Smooth muscle cell (in vitro differentiated cells): Measurements from ENCODE around the gene FLYWCH2. TPM values are rescaled to one million over a fixed set of nuclear protein-coding genes. Genes with fewer than 3 reads are reported as not detected.

ENCODE experiments used
- DNase-seq: peaks from one replicate; lab custom pipeline; 2025; ENCODE audit not compliant: unreplicated experiment; lab: John Stamatoyannopoulos, UW
- H2AFZ ChIP-seq: fragments of 200-600 bp; sonication (generic); 2 replicates; pipeline ENCODE4 v1.6.0; 2016; ENCODE audit warnings: antibody characterized with exemption, low read depth, mild to moderate bottlenecking
- H3F3A ChIP-seq: fragments of 200-600 bp; sonication (generic); 2 replicates; pipeline ENCODE4 v1.6.0; 2017; ENCODE audit warnings: antibody characterized with exemption, low read depth
- H3K27ac ChIP-seq: fragments of 200-600 bp; sonication (generic); 2 replicates; pipeline ENCODE4 v1.5.1; 2016; ENCODE audit warnings: low read depth, mild to moderate bottlenecking
- H3K27me3 ChIP-seq: fragments of 200-600 bp; sonication (generic); 2 replicates; pipeline ENCODE4 v1.6.1; 2016; ENCODE audit warnings: low read depth, mild to moderate bottlenecking
- H3K36me3 ChIP-seq: fragments of 200-600 bp; sonication (generic); 2 replicates; pipeline ENCODE4 v1.5.1; 2016; ENCODE audit warnings: low read depth
- H3K4me1 ChIP-seq: fragments of 200-600 bp; sonication (generic); 2 replicates; pipeline ENCODE4 v1.5.1; 2016; ENCODE audit warnings: low read depth
- H3K4me2 ChIP-seq: fragments of 200-600 bp; sonication (generic); 2 replicates; pipeline ENCODE4 v1.6.0; 2016; ENCODE audit warnings: mild to moderate bottlenecking
- H3K4me3 ChIP-seq: fragments of 200-600 bp; sonication (generic); 2 replicates; pipeline ENCODE4 v1.5.1; 2016; ENCODE audit warnings: mild to moderate bottlenecking
- H3K79me2 ChIP-seq: fragments of 200-600 bp; sonication (generic); 2 replicates; pipeline ENCODE4 v1.6.0; 2016; ENCODE audit warnings: low read depth, mild to moderate bottlenecking
- H3K9ac ChIP-seq: fragments of 200-600 bp; sonication (generic); 2 replicates; pipeline ENCODE4 v1.6.0; 2016; ENCODE audit warnings: low read depth
- H3K9me3 ChIP-seq: fragments of 200-600 bp; sonication (generic); replicated peaks from 2 replicates; pipeline ENCODE4 v1.5.1; 2016; ENCODE audit warnings: low read depth
- H4K20me1 ChIP-seq: fragments of 200-600 bp; sonication (generic); 2 replicates; pipeline ENCODE4 v1.6.0; 2016; ENCODE audit warnings: low read depth
- WGBS: methylation state at CpG from one replicate; pipeline ENCODE4 v1.1.7; 2016; ENCODE audit warnings: low lambda C conversion rate; 5-methylcytosine and 5-hydroxymethylcytosine counted together
- polyA plus RNA-seq: library from polyadenylated mRNA; unstranded; fragments of >200 nt; fragmentation: Nextera tagmentation; extraction: Ambion mirVana; gene quantifications from 2 replicates; pipeline ENCODE4 v1.2.1, GENCODE V29; 2016
- total RNA-seq: library from RNA; depleted of rRNA; stranded (reverse); fragments of >200 nt; gene quantifications from 2 replicates; pipeline ENCODE4 v1.2.3, GENCODE V29; 2014
- TF ChIP-seq, protein P1 (sequence below): fragments of 200-600 bp; sonication (generic); IDR thresholded peaks from 2 replicates; pipeline ENCODE4 v1.5.1; 2017; ENCODE audit warnings: borderline replicate concordance, mild to moderate bottlenecking, antibody characterized with exemption; ENCODE audit not compliant: insufficient read depth, poor library complexity, severe bottlenecking

FLYWCH2 gene
- total and polyA plus RNA-seq, 2 experiments from 2014 or later = 31.7 to 52.7 TPM

DNA sequence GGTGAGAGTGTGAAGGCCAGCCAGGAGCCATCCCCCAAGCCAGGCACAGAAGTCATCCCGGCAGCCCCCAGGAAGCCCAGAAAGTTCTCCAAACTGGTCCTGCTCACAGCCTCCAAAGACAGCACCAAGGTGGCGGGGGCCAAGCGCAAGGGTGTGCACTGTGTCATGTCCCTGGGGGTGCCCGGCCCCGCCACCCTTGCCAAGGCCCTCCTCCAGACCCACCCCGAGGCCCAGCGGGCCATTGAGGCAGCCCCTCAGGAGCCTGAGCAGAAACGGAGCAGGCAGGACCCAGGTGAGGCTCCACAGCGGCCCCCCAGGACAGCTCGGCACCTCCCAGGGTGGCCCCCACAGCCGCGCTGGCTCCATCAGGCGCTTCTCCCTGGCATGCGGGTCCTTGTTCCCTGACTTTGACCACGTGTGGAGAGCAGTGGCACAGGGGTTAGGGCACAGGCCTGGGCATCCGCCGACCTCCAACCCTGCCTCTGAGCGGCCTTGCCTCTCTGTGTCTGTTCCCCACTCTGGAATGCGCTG lies 13.5 kb downstream of the FLYWCH2 start:
- Histone ChIP-seq H3K4me2 (no peak overlapping the region), H3K4me3 (no peak overlapping the region), H3K27ac (no peak overlapping the region), H3F3A (no peaks in the 10 kb centered on the region), H3K9ac (no peak overlapping the region), H3K79me2 (no peaks in the 10 kb centered on the region), H2AFZ (no peak overlapping the region), H3K4me1 (no peaks in the 10 kb centered on the region), H3K27me3 (no peaks in the 10 kb centered on the region), H3K9me3 (no peaks in the 10 kb centered on the region), H4K20me1 (peaks cover 25% of the 10 kb centered on the region), H3K36me3 (no peaks in the 10 kb centered on the region)
- WGBS = 98% methylated on average over 19 of the region's 19 CpGs
- DNase-seq = no peak
- TF ChIP-seq, protein P1, sequence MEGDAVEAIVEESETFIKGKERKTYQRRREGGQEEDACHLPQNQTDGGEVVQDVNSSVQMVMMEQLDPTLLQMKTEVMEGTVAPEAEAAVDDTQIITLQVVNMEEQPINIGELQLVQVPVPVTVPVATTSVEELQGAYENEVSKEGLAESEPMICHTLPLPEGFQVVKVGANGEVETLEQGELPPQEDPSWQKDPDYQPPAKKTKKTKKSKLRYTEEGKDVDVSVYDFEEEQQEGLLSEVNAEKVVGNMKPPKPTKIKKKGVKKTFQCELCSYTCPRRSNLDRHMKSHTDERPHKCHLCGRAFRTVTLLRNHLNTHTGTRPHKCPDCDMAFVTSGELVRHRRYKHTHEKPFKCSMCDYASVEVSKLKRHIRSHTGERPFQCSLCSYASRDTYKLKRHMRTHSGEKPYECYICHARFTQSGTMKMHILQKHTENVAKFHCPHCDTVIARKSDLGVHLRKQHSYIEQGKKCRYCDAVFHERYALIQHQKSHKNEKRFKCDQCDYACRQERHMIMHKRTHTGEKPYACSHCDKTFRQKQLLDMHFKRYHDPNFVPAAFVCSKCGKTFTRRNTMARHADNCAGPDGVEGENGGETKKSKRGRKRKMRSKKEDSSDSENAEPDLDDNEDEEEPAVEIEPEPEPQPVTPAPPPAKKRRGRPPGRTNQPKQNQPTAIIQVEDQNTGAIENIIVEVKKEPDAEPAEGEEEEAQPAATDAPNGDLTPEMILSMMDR = no peak

GRCh38 chr16:2897110-2897509 lies 14.1 kb downstream of the FLYWCH2 start:
- TF ChIP-seq, protein P1 = no peak
- no peak for DNase-seq
- H3F3A ChIP-seq = no peaks in the 10 kb centered on the region
- no peaks in the 10 kb centered on the region for H3K27me3 ChIP-seq
- H3K36me3 ChIP-seq = no peaks in the 10 kb centered on the region
- H3K9me3 ChIP-seq = no peaks in the 10 kb centered on the region
- H3K9ac ChIP-seq = no peak overlapping the region
- WGBS = 89% methylated on average over 7 of the region's 7 CpGs
- H3K4me2 ChIP-seq = no peak overlapping the region
- H4K20me1 ChIP-seq = peaks cover 25% of the 10 kb centered on the region
- no peaks in the 10 kb centered on the region for H3K79me2 ChIP-seq
- no peak overlapping the region for H3K4me3 ChIP-seq
- H3K4me1 ChIP-seq = no peaks in the 10 kb centered on the region
- no peak overlapping the region for H3K27ac ChIP-seq
- H2AFZ ChIP-seq = no peak overlapping the region

GRCh38 chr16:2898831-2899563 lies 16.0 kb downstream of the FLYWCH2 start:
- WGBS = 96% methylated on average over 10 of the region's 10 CpGs
- Histone ChIP-seq H3K27ac (no peak overlapping the region), H3K4me2 (no peak overlapping the region), H3K4me1 (peaks cover 3% of the 10 kb centered on the region), H3K9me3 (no peaks in the 10 kb centered on the region), H4K20me1 (peaks cover 22% of the 10 kb centered on the region), H3K27me3 (no peaks in the 10 kb centered on the region), H2AFZ (no peak overlapping the region), H3K4me3 (no peak overlapping the region), H3F3A (peaks cover 5% of the 10 kb centered on the region), H3K9ac (no peak overlapping the region), H3K79me2 (no peaks in the 10 kb centered on the region), H3K36me3 (no peaks in the 10 kb centered on the region)
- TF ChIP-seq, protein P1 = no peak
- no peak for DNase-seq
